Kidney epithelial cell (primary cell): ENCODE data around the gene ORMDL2. TPM values are rescaled to one million over a fixed set of nuclear protein-coding genes. Genes with fewer than 3 reads are reported as not detected.

ENCODE experiments used
- DNase-seq: peaks from one replicate; pipeline ENCODE4 v3.0.0-alpha.2; 2010; ENCODE audit warnings: low read depth
- H3K27me3 ChIP-seq: 2 replicates; pipeline ENCODE4 v1.6.0; 2011; ENCODE audit warnings: low read length; ENCODE audit not compliant: control insufficient read depth, insufficient read depth
- H3K36me3 ChIP-seq: 2 replicates; pipeline ENCODE4 v1.5.1; 2011; ENCODE audit warnings: low read length; ENCODE audit not compliant: control insufficient read depth, insufficient read depth
- H3K4me3 ChIP-seq: 2 replicates; pipeline ENCODE4 v1.5.1; 2011; ENCODE audit warnings: low read depth, mild to moderate bottlenecking, control low read depth, low read length
- total RNA-seq: library from RNA; depleted of rRNA; stranded (reverse); fragments of >200 nt; gene quantifications from 2 replicates; pipeline ENCODE4 v1.2.3, GENCODE V29; 2015
- TF ChIP-seq, protein P1 (sequence below): IDR thresholded peaks from 2 replicates; pipeline ENCODE4 v1.5.1; 2011; ENCODE audit warnings: mild to moderate bottlenecking, moderate library complexity, low read length, control low read depth, inconsistent platforms; ENCODE audit not compliant: insufficient read depth, poor library complexity, severe bottlenecking

The ORMDL2 gene
- total RNA-seq, 1 donor from 2014 or later, result 37.0 TPM

DNA sequence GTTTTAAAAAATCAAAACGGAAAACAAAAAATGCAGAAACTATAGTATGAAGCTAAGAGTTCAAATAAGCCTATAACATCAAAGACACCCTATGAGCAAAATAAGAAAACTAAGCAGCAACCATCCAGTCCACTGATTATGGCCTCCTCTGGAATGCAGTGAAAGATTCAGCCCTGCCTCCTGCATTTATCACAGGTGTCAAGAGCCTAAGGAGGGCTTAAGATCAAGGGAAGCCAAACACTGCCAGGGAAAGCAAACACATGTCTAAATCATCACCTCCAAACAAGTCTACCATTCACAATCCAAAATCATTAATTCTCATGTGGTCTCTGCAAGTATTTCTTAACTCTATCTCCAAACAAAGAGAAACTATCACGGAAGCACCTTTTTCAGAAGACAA lies 28.7 kb upstream of the ORMDL2 start:
- no peak for DNase-seq
- Histone ChIP-seq H3K4me3 (no peak overlapping the region), H3K36me3 (peaks cover 4% of the 10 kb centered on the region), H3K27me3 (no peaks in the 10 kb centered on the region)
- TF ChIP-seq, protein P1, sequence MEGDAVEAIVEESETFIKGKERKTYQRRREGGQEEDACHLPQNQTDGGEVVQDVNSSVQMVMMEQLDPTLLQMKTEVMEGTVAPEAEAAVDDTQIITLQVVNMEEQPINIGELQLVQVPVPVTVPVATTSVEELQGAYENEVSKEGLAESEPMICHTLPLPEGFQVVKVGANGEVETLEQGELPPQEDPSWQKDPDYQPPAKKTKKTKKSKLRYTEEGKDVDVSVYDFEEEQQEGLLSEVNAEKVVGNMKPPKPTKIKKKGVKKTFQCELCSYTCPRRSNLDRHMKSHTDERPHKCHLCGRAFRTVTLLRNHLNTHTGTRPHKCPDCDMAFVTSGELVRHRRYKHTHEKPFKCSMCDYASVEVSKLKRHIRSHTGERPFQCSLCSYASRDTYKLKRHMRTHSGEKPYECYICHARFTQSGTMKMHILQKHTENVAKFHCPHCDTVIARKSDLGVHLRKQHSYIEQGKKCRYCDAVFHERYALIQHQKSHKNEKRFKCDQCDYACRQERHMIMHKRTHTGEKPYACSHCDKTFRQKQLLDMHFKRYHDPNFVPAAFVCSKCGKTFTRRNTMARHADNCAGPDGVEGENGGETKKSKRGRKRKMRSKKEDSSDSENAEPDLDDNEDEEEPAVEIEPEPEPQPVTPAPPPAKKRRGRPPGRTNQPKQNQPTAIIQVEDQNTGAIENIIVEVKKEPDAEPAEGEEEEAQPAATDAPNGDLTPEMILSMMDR, result no peak

DNA sequence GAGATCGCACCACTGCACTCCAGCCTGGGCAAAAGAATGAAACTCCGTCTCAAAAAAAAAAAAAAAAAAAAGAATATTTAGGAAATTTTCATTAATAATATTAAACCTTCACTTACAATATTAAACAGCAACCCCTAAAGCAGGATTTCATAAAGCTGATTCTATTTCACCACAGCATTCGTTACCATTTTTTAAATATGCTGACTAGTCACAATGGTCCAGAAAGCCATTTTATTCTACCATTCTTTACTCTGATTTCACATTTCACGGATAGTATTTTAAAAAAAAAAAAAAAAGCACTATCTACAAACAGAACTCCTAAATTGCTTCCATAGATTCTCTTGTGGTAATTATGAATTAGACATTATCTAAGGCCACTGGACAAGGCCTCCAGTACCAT lies 27.9 kb upstream of the ORMDL2 start:
- Histone ChIP-seq H3K27me3 (no peaks in the 10 kb centered on the region), H3K36me3 (peaks cover 4% of the 10 kb centered on the region), H3K4me3 (no peak overlapping the region)
- DNase-seq, result no peak
- TF ChIP-seq, protein P1, result no peak

DNA sequence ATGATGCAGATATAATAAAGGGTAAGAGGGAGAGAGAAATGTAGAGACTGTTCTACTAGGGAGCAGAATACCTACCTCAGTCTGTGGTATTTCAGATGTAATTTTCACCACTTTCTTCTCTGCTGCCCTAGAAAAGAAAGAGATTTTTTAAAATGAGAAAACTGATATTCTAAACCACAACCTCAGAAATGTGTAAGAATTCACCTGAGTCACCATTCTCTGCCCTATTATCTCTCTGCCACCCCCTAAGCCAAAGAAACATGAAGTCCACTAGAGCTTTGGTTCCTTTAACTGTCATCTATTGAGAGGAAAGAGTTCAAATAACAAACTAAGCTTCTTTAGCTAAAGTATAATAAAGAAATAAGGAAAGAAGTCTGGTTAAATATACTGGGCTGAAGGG lies 21.9 kb upstream of the ORMDL2 start:
- no peak for DNase-seq
- Histone ChIP-seq H3K36me3 (no peaks in the 10 kb centered on the region), H3K4me3 (no peak overlapping the region), H3K27me3 (no peaks in the 10 kb centered on the region)
- TF ChIP-seq, protein P1, result no peak

DNA sequence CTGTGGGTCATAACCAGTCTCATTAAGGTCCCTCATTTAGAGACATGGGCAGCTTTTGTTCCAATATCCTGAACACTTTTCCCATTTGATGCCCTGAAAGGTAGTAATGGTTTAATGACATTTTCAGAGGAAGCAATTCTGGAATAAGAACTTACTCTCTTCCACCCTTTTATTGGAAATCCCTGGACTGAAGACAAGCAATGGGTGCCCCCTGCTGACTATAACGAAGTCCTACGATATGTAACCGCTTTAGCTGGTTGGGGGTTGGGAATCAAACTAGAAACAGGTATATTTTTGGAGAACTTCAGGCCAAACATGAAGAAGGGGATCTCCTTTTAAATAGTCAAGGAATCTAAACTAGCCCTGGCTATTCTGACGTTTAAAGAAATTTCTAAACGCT lies 20.8 kb upstream of the ORMDL2 start:
- DNase-seq, result no peak
- Histone ChIP-seq H3K4me3 (no peak overlapping the region), H3K27me3 (no peaks in the 10 kb centered on the region), H3K36me3 (no peaks in the 10 kb centered on the region)
- TF ChIP-seq, protein P1, result peak; percentile 68

DNA sequence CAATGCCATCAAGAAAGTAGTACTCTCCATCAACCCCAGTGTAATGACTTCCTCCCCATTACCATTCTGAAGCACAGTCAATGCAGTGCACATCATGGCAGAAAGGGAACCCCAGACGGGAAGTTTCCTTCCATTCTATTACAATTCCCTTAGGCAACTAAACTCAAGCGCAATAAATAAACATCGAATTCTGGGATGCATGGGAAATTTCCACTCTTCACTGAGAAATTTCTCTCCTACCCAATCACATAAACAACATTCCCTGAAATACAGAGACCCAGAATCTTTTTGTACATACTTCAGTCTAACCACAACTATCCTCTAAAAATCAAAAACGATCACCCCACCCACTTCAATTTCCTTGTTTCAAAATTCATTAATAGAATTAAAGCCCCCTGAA lies 20.3 kb upstream of the ORMDL2 start:
- H3K27me3 ChIP-seq, result no peaks in the 10 kb centered on the region
- H3K4me3 ChIP-seq, result no peak overlapping the region
- no peaks in the 10 kb centered on the region for H3K36me3 ChIP-seq
- TF ChIP-seq, protein P1, result no peak
- no peak for DNase-seq

DNA sequence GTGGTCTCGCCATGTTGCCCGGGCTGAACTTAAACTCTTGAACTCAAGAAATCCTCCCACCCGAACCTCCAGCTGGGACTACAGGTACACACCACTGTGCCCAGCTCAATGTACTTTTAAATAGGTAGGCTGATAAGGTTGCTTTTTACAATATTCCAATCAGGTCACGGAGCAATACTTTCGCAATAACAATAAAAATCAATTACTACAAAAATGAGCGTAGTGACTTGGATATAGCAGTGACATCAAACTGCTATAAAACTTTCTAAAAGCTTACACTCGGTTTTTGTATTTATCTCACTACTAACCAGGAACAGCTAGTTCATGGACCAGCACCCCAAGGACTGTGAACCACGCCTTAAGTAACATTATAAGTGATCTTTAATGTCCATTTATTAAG lies 10.9 kb upstream of the ORMDL2 start:
- Histone ChIP-seq H3K4me3 (no peak overlapping the region), H3K27me3 (no peaks in the 10 kb centered on the region), H3K36me3 (no peaks in the 10 kb centered on the region)
- no peak for DNase-seq
- TF ChIP-seq, protein P1, result no peak
